BJ (cell line): ENCODE results near the gene QSOX2. TPM values are rescaled to one million over a fixed set of nuclear protein-coding genes. Genes with fewer than 3 reads are reported as not detected.

Experiments
- CTCF ChIA-PET: fragments of 350-600 bp; formaldehyde crosslinking; extraction: SDS; loops from one replicate; lab custom pipeline; 2021; ENCODE audit warnings: antibody characterized with exemption, inconsistent platforms; lab: Yijun Ruan, JAX
- POLR2A ChIA-PET: fragments of 300-600 bp; sonication (Branson Sonifier 250); formaldehyde crosslinking; extraction: SDS; loops from one replicate; lab custom pipeline; 2021; ENCODE audit warnings: antibody characterized with exemption; lab: Charles Lee
- DNase-seq: peaks from one replicate; pipeline ENCODE4 v3.0.0-alpha.2; 2011; ENCODE audit warnings: low read depth
- H3K27me3 ChIP-seq: 2 replicates; pipeline ENCODE4 v1.6.0; 2011; ENCODE audit warnings: low read length; ENCODE audit not compliant: control insufficient read depth, insufficient read depth
- H3K36me3 ChIP-seq: 2 replicates; pipeline ENCODE4 v1.5.1; 2011; ENCODE audit warnings: low read length; ENCODE audit not compliant: control insufficient read depth, insufficient read depth
- H3K4me3 ChIP-seq: 2 replicates; pipeline ENCODE4 v1.5.1; 2011; ENCODE audit warnings: low read depth, mild to moderate bottlenecking, control low read depth, low read length
- polyA plus RNA-seq: library from polyadenylated mRNA; depleted of rRNA; stranded (reverse); fragments of >200 nt; gene quantifications from 2 replicates; pipeline ENCODE4 v1.2.3, GENCODE V29; 2011
- TF ChIP-seq, protein P1 (sequence below): IDR thresholded peaks from 2 replicates; pipeline ENCODE4 v1.5.1; 2011; ENCODE audit warnings: low read depth, mild to moderate bottlenecking, control low read depth, inconsistent platforms, low read length, moderate library complexity; ENCODE audit not compliant: insufficient read depth

QSOX2 gene
- polyA plus RNA-seq, 1 experiment, result 7.0 TPM

DNA sequence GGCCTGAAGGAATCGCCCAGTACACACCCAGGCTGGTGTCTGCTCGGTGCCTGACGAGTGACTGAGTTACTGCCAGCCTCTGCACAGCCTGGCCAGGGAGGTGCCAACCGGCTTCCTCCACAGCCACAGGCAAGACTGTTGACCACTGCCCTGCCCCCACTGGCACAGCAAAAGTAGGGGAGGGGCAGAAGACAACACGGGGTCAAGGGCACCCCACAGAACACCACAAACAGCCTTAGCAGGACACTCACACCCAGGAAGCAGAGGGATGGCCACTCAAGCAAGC, 40.0 kb downstream of the QSOX2 start:
- DNase-seq, result no peak
- H3K36me3 ChIP-seq, result peaks cover 2% of the 10 kb centered on the region; the same call in 1 of the 2 replicates
- H3K4me3 ChIP-seq, result no peak overlapping the region
- POLR2A ChIA-PET, result no interaction called here
- TF ChIP-seq, protein P1, sequence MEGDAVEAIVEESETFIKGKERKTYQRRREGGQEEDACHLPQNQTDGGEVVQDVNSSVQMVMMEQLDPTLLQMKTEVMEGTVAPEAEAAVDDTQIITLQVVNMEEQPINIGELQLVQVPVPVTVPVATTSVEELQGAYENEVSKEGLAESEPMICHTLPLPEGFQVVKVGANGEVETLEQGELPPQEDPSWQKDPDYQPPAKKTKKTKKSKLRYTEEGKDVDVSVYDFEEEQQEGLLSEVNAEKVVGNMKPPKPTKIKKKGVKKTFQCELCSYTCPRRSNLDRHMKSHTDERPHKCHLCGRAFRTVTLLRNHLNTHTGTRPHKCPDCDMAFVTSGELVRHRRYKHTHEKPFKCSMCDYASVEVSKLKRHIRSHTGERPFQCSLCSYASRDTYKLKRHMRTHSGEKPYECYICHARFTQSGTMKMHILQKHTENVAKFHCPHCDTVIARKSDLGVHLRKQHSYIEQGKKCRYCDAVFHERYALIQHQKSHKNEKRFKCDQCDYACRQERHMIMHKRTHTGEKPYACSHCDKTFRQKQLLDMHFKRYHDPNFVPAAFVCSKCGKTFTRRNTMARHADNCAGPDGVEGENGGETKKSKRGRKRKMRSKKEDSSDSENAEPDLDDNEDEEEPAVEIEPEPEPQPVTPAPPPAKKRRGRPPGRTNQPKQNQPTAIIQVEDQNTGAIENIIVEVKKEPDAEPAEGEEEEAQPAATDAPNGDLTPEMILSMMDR, result no peak
- CTCF ChIA-PET, result no interaction called here
- H3K27me3 ChIP-seq, result peaks cover 30% of the 10 kb centered on the region

DNA sequence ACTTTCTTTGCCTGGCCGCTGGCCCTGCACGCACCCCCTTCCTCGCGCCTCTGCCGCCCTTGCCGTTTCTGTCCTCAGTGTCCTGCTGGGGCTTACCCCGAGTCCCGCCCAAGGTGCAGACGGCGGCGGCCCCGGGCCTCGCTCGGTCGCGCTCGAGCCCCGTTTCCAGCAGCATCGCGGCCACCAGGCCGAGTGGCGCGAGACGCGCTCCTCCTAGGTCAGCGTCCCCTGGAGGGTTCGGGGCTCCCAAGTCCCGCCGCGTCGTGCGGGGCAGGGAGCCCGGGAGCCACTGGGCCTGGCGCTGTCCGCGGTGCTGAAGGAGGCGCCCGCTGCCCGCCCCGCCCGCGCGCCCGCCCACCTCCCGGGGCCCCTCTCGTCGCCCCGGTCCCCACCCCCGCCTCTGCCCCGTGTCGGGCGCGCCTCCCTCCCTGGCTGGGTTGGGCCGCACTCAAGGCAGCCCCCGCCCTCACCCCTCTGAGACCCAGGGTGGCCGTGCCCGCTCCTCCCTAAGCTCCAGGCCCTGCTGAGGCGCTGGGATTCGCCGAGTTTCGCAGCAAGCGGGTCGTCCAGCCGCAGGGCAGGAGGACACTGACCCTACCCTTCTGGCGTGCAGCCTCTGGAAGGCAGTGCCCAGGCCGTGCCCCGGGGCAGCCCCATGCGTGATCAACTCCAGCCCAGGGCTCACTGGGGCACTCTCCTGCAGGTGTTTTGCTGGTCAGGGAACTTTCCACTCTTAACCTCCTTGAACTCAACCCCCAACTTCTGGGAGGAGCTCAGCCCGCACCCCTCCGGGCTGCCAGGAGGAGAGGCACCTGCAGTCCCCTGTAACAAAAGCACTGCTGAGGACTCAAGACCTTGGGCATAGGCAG, 40.5 kb downstream of the QSOX2 start, which contains the start of gene LHX3:
TSS of gene LHX3 (minus strand) at position 291 of the 869 bp plus-strand sequence. CDS start at position 175, 116 bp downstream.
- peaks cover 2% of the 10 kb centered on the region; the same call in 1 of the 2 replicates for H3K36me3 ChIP-seq
- TF ChIP-seq, protein P1, result no peak
- no peak within 1 kb of the TSS for H3K4me3 ChIP-seq
- CTCF ChIA-PET, result no interaction called here
- no peak for DNase-seq
- POLR2A ChIA-PET, result no interaction called here
- H3K27me3 ChIP-seq, result peaks cover 35% of the 10 kb centered on the region

DNA sequence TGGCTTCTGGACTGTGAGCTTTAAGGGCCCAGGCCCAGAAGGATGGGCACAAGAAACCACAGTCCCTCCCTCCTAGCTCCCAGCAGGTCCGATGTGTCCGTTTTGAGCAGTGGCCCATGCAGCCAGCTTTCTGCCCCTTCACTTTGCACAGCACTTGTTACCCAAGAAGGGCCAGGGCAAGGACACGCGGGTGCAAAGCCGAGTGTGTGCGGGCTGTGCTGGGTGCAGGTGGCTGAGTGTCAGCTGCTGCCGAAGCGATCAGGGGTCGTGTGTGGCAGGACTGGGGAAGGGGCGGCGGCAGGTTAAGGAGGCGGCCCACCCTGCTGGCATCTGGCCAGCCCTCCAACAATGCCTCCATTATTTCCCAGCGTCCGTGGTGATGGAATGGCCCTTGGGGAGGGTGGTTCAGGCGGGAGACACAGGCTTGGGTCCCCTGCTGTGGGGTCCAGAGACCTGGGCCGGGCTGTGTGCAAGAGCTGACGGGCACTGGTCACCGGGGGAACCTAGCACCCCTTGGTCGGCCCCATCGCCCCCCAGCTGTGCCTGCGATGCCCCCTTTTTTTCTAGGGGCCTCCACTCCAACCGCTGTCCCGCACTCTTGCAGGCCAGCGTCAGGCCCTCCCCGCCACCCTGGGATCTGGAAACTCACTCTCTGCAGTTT, 41.3 kb downstream of the QSOX2 start:
- Histone ChIP-seq H3K4me3 (no peak overlapping the region), H3K27me3 (peaks cover 42% of the 10 kb centered on the region), H3K36me3 (peaks cover 2% of the 10 kb centered on the region; the same call in 1 of the 2 replicates)
- CTCF ChIA-PET, result no interaction called here
- TF ChIP-seq, protein P1, result no peak
- POLR2A ChIA-PET, result no interaction called here
- no peak for DNase-seq

DNA sequence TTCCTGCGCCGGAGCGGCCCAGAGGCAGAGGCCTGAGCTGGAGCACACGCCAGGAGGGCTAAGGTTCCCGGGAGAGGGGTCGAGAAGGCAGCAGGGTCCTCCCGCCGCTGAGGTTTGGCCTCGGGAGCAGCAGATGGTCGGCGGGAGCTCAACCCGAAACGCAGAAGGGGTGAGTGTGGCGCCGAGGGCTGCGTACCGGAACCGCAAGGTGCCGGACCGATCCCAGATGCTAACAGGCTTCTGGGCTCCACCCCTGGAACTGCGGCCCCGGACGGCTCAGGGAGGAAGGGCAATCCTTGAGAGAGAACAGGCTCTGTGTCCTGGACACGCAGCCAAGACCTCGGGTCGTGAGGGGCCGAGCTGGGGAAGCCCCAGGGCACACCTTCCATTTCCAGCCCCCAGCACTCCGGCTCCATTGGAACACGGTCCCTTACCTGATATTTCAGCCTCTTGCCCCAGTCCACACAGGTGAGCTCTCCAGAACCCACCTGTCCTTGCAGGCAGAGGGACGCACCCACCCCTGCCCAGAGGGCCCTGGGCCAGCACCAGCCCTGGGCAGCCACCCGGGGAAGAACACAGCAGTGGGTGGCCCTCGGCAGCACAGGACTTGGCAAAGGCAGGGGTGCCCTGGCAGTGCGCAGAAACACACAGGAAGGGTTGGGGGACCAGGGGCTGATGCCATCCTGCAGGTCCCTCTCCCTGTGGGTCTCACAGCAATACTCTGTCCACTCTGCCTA, 42.0 kb downstream of the QSOX2 start:
- TF ChIP-seq, protein P1, result no peak
- POLR2A ChIA-PET, result no interaction called here
- peaks cover under 1% of the 10 kb centered on the region; the same call in 1 of the 2 replicates for H3K36me3 ChIP-seq
- CTCF ChIA-PET, result no interaction called here
- H3K4me3 ChIP-seq, result no peak overlapping the region
- no peak for DNase-seq
- peaks cover 44% of the 10 kb centered on the region for H3K27me3 ChIP-seq
